ENCODE results near the gene ABR.

DNA sequence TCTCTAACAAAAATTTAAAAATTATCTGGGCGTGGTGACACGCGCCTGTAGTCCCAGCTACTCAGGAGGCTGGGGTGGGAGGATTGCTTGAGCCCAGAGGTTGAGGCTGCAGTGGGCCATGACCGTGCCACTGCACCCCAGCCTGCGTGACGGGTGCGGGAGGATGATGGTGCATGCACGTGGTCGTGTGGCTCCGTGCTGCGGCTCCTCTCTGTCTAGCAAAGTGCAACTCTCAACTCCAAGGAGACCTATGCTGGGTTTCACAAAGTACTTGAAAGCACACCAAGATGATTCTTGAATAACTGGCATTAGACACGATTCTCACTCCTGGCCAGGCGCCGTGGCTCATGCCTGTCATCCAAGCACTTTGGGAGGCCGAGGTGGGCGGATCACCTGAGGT is 226.0 kb downstream of the ABR start:
- TF ChIP-seq MYC (IDR thresholded peaks at IDR 0.05; ENCODE audit: borderline replicate concordance, low read length) (no peak), EP300 (IDR thresholded peaks at IDR 0.05) (no peak), RAD21 (conservative IDR thresholded peaks at IDR 0.05 in 1 of 2, IDR thresholded peaks at IDR 0.05 in 1 of 2) (no peak), MAFK (IDR thresholded peaks at IDR 0.05; ENCODE audit: partially characterized antibody) (no peak), CHD2 (IDR thresholded peaks at IDR 0.05; ENCODE audit: low read length, partially characterized antibody) (no peak), POLR2A (IDR thresholded peaks at IDR 0.05; ENCODE audit: low read length) (no peak), RFX5 (IDR thresholded peaks at IDR 0.05) (no peak), MAZ (IDR thresholded peaks at IDR 0.05; ENCODE audit: borderline replicate concordance, low read depth, low read length) (no peak)
- TF ChIP-seq, protein P1, sequence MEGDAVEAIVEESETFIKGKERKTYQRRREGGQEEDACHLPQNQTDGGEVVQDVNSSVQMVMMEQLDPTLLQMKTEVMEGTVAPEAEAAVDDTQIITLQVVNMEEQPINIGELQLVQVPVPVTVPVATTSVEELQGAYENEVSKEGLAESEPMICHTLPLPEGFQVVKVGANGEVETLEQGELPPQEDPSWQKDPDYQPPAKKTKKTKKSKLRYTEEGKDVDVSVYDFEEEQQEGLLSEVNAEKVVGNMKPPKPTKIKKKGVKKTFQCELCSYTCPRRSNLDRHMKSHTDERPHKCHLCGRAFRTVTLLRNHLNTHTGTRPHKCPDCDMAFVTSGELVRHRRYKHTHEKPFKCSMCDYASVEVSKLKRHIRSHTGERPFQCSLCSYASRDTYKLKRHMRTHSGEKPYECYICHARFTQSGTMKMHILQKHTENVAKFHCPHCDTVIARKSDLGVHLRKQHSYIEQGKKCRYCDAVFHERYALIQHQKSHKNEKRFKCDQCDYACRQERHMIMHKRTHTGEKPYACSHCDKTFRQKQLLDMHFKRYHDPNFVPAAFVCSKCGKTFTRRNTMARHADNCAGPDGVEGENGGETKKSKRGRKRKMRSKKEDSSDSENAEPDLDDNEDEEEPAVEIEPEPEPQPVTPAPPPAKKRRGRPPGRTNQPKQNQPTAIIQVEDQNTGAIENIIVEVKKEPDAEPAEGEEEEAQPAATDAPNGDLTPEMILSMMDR (IDR thresholded peaks at IDR 0.05) = no peak
- TF ChIP-seq, protein P2, sequence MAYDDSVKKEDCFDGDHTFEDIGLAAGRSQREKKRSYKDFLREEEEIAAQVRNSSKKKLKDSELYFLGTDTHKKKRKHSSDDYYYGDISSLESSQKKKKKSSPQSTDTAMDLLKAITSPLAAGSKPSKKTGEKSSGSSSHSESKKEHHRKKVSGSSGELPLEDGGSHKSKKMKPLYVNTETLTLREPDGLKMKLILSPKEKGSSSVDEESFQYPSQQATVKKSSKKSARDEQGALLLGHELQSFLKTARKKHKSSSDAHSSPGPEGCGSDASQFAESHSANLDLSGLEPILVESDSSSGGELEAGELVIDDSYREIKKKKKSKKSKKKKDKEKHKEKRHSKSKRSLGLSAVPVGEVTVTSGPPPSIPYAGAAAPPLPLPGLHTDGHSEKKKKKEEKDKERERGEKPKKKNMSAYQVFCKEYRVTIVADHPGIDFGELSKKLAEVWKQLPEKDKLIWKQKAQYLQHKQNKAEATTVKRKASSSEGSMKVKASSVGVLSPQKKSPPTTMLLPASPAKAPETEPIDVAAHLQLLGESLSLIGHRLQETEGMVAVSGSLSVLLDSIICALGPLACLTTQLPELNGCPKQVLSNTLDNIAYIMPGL (CRISPR knock-in tag; IDR thresholded peaks at IDR 0.05; ENCODE audit: borderline replicate concordance) = no peak
- TF ChIP-seq, protein P3, sequence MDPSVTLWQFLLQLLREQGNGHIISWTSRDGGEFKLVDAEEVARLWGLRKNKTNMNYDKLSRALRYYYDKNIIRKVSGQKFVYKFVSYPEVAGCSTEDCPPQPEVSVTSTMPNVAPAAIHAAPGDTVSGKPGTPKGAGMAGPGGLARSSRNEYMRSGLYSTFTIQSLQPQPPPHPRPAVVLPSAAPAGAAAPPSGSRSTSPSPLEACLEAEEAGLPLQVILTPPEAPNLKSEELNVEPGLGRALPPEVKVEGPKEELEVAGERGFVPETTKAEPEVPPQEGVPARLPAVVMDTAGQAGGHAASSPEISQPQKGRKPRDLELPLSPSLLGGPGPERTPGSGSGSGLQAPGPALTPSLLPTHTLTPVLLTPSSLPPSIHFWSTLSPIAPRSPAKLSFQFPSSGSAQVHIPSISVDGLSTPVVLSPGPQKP (IDR thresholded peaks at IDR 0.05; ENCODE audit: low read depth, low read length) = no peak
